Lower leg skin (tissue), 3 donors: ENCODE measurements around the gene DNAJC13.

Experiments
- POLR2A ChIP-seq, 2 donors: fragments of 450-650 bp; IDR thresholded peaks; one replicate each; pipeline ENCODE4 v1.6.1; 2016 to 2017; ENCODE audit warnings: antibody characterized with exemption in 2 of 2, mild to moderate bottlenecking in 1 of 2, moderate library complexity in 1 of 2
- TF ChIP-seq, protein P1 (sequence below), 3 donors: fragments of 450-650 bp; IDR thresholded peaks; one replicate each; pipeline ENCODE4 v1.5.1; 2016; ENCODE audit warnings: antibody characterized with exemption in 3 of 3, mild to moderate bottlenecking in 3 of 3, moderate library complexity in 2 of 3

DNA sequence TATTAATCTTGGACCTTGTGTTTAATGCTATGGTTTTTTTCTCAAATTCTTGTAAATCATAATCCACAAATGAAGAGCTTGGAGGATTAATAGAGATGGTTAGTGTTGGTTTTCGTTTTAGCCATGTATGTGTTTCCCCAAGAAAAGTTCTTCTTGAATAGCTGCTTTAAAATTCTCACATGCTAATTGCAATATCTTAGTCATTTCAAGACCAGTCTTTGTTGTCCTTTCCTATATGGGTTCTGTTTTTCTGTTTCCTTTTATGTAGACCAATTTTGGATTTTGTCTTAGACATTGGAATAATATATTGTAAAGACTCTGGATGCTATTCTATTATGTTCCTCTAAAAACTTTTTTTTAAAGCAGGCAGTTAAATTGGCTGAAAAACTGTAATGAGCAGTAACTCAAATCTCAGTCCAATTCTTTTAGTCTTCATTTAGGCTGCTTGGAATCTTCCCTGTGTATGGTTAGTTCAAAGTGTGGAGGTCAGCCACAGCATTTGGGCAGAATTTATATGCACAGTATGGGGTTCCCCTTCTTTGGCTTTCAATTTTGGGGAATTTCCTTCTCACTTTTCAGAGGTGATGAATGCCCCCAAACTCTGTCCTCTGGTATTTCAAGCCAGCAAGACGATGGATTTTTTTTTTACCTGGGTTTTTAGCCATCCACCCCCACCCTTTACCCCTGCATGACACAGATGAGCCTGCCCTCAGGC, 39.1 kb upstream of the DNAJC13 start:
- no peak for TF ChIP-seq POLR2A (IDR thresholded peaks at IDR 0.05)
- TF ChIP-seq, protein P1, sequence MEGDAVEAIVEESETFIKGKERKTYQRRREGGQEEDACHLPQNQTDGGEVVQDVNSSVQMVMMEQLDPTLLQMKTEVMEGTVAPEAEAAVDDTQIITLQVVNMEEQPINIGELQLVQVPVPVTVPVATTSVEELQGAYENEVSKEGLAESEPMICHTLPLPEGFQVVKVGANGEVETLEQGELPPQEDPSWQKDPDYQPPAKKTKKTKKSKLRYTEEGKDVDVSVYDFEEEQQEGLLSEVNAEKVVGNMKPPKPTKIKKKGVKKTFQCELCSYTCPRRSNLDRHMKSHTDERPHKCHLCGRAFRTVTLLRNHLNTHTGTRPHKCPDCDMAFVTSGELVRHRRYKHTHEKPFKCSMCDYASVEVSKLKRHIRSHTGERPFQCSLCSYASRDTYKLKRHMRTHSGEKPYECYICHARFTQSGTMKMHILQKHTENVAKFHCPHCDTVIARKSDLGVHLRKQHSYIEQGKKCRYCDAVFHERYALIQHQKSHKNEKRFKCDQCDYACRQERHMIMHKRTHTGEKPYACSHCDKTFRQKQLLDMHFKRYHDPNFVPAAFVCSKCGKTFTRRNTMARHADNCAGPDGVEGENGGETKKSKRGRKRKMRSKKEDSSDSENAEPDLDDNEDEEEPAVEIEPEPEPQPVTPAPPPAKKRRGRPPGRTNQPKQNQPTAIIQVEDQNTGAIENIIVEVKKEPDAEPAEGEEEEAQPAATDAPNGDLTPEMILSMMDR (IDR thresholded peaks at IDR 0.05) = no peak
